ENCODE measurements around the gene COL8A1.

The COL8A1 gene

GRCh38 chr3:99845331-99845730 lies 206.9 kb downstream of the COL8A1 start:
- no peak for DNase-seq (ENCODE audit: low spot score)

GRCh38 chr3:99845999-99846398 lies 207.6 kb downstream of the COL8A1 start:
- no peak for DNase-seq (ENCODE audit: low spot score)

- no peak for DNase-seq (ENCODE audit: low spot score)
Measured at GRCh38 chr3:99846477-99847160, 208.2 kb downstream of the COL8A1 start.

- DNase-seq (ENCODE audit: low spot score): no peak
Measured at GRCh38 chr3:99848433-99848832, 210.0 kb downstream of the COL8A1 start.

All from activated CD4-positive, alpha-beta T cell treated with anti-CD3 and anti-CD28 coated beads, Interleukin-2, Interleukin-4, amounts not matched to agents 100 ng/mL and 50 ng/mL, durations not matched to agents 16 hours and 8 hours (primary cell).